ENCODE results near the gene TCF7L1.

DNA sequence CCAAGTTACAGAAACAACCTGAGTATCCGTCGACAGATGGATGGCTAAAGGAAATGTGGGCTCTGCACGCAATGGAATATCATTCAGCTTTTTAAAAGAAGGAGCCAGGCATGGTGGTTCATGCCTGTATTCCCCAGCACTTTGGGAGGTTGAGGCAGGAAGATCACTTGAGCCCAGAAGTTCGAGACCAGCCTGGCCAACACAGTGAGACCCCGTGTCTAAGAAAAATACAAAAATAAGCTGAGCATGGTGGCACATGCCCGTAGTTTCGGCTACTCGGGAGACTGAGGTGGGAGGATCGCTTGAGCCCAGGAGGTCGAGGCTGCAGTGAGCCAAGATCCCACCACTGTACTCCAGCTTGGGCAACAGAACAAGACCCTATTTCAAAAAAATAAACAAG is 34.3 kb downstream of the TCF7L1 start:
- TF ChIP-seq, protein P1, sequence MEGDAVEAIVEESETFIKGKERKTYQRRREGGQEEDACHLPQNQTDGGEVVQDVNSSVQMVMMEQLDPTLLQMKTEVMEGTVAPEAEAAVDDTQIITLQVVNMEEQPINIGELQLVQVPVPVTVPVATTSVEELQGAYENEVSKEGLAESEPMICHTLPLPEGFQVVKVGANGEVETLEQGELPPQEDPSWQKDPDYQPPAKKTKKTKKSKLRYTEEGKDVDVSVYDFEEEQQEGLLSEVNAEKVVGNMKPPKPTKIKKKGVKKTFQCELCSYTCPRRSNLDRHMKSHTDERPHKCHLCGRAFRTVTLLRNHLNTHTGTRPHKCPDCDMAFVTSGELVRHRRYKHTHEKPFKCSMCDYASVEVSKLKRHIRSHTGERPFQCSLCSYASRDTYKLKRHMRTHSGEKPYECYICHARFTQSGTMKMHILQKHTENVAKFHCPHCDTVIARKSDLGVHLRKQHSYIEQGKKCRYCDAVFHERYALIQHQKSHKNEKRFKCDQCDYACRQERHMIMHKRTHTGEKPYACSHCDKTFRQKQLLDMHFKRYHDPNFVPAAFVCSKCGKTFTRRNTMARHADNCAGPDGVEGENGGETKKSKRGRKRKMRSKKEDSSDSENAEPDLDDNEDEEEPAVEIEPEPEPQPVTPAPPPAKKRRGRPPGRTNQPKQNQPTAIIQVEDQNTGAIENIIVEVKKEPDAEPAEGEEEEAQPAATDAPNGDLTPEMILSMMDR (IDR thresholded peaks at IDR 0.05; ENCODE audit: low read depth, low read length): no peak
- no peak for TF ChIP-seq EZH2phosphoT487 (IDR thresholded peaks at IDR 0.05; ENCODE audit: low read depth)
